GM23338 (cell line): ENCODE measurements around the gene SLCO4A1. TPM values are rescaled to one million over a fixed set of nuclear protein-coding genes. Genes with fewer than 3 reads are reported as not detected.

ENCODE experiments used
- ATAC-seq: fragments of 200-7000 bp; cut with Tn5 transposase; 3 replicates; pipeline ENCODE4 v1.9.1; 2020
- DNase-seq: peaks from one replicate; pipeline ENCODE4 v3.0.0-alpha.2; 2015; ENCODE audit warnings: low spot score
- H2AFZ ChIP-seq: fragments of 200-600 bp; sonication (generic); 2 replicates; pipeline ENCODE4 v1.8.0; 2016; ENCODE audit warnings: antibody characterized with exemption, mild to moderate bottlenecking, moderate library complexity
- H3F3A ChIP-seq: fragments of 200-600 bp; sonication (generic); replicated peaks from 2 replicates; pipeline ENCODE4 v1.8.0; 2017; ENCODE audit warnings: antibody characterized with exemption, mixed run types, low read depth
- H3K27ac ChIP-seq: fragments of 200-600 bp; sonication (generic); 2 replicates; pipeline ENCODE4 v1.6.1; 2016; ENCODE audit warnings: low read depth
- H3K27me3 ChIP-seq: fragments of 200-600 bp; sonication (generic); 2 replicates; pipeline ENCODE4 v1.8.0; 2016; ENCODE audit warnings: mild to moderate bottlenecking, mixed run types, moderate library complexity; ENCODE audit not compliant: insufficient read depth
- H3K36me3 ChIP-seq: fragments of 200-600 bp; sonication (generic); 2 replicates; pipeline ENCODE4 v1.8.0; 2016; ENCODE audit warnings: mild to moderate bottlenecking; ENCODE audit not compliant: insufficient read depth
- H3K4me1 ChIP-seq: fragments of 200-600 bp; sonication (generic); 2 replicates; pipeline ENCODE4 v1.8.0; 2016; ENCODE audit warnings: mild to moderate bottlenecking, moderate library complexity; ENCODE audit not compliant: insufficient read depth
- H3K4me2 ChIP-seq: fragments of 200-600 bp; sonication (generic); 2 replicates; pipeline ENCODE4 v1.7.1; 2017; ENCODE audit warnings: mixed run types
- H3K4me3 ChIP-seq: fragments of 200-600 bp; sonication (generic); 2 replicates; pipeline ENCODE4 v1.6.1; 2016; ENCODE audit warnings: mixed run types
- H3K79me2 ChIP-seq: fragments of 200-600 bp; sonication (generic); replicated peaks from 2 replicates; pipeline ENCODE4 v1.8.0; 2017; ENCODE audit warnings: mild to moderate bottlenecking; ENCODE audit not compliant: insufficient read depth
- H3K9me2 ChIP-seq: fragments of 200-600 bp; sonication (generic); 2 replicates; pipeline ENCODE4 v1.8.0; 2017; ENCODE audit not compliant: insufficient read depth
- H4K20me1 ChIP-seq: fragments of 200-600 bp; sonication (generic); replicated peaks from 2 replicates; pipeline ENCODE4 v1.8.0; 2017; ENCODE audit warnings: mild to moderate bottlenecking; ENCODE audit not compliant: insufficient read depth
- H3K27ac Mint-ChIP-seq: 2 replicates; pipeline ENCODE4 v1.8.0; 2020; ENCODE audit warnings: inconsistent platforms, mild to moderate bottlenecking, moderate library complexity, mixed read lengths
- H3K27me3 Mint-ChIP-seq: 3 replicates; pipeline ENCODE4 v1.8.0; 2022; ENCODE audit warnings: low read depth, mild to moderate bottlenecking, moderate library complexity, mixed read lengths, inconsistent platforms; ENCODE audit not compliant: insufficient read depth, poor library complexity
- H3K36me3 Mint-ChIP-seq: 3 replicates; pipeline ENCODE4 v1.8.0; 2021; ENCODE audit warnings: low read depth, mild to moderate bottlenecking, inconsistent platforms, moderate library complexity, mixed read lengths
- H3K4me1 Mint-ChIP-seq: 3 replicates; pipeline ENCODE4 v1.8.0; 2020; ENCODE audit warnings: mild to moderate bottlenecking, inconsistent platforms, mixed read lengths
- H3K4me3 Mint-ChIP-seq: 3 replicates; pipeline ENCODE4 v1.8.0; 2021; ENCODE audit warnings: moderate library complexity, mild to moderate bottlenecking, inconsistent platforms, mixed read lengths
- H3K9me3 Mint-ChIP-seq: 3 replicates; pipeline ENCODE4 v1.8.0; 2020; ENCODE audit warnings: moderate library complexity, mild to moderate bottlenecking, inconsistent platforms, mixed read lengths
- CREB1 ChIP-seq: fragments of 250-450 bp; sonication (Bioruptor Pico); IDR thresholded peaks from 2 replicates; pipeline ENCODE4 v1.5.0; 2020; ENCODE audit warnings: low read depth, mild to moderate bottlenecking, moderate library complexity
- ETS1 ChIP-seq: IDR thresholded peaks from 2 replicates; pipeline ENCODE4 v1.6.1; 2016; ENCODE audit warnings: antibody characterized with exemption
- EZH2 ChIP-seq: fragments of 200-600 bp; sonication (generic); IDR thresholded peaks from one replicate; pipeline ENCODE4 v1.8.0; 2017; ENCODE audit warnings: antibody characterized with exemption, mild to moderate bottlenecking, low read depth; ENCODE audit not compliant: unreplicated experiment
- EZH2phosphoT487 ChIP-seq: fragments of 200-600 bp; sonication (generic); IDR thresholded peaks from one replicate; pipeline ENCODE4 v1.8.1; 2018; ENCODE audit warnings: antibody characterized with exemption; ENCODE audit not compliant: unreplicated experiment
- JUNB ChIP-seq: IDR thresholded peaks from one replicate; pipeline ENCODE4 v1.6.1; 2016; ENCODE audit warnings: antibody characterized with exemption; ENCODE audit not compliant: unreplicated experiment
- NANOG ChIP-seq: IDR thresholded peaks from 2 replicates; pipeline ENCODE4 v1.6.1; 2016; ENCODE audit warnings: antibody characterized with exemption, borderline replicate concordance
- POLR2AphosphoS5 ChIP-seq: IDR thresholded peaks from 2 replicates; pipeline ENCODE4 v1.6.1; 2016; ENCODE audit warnings: antibody characterized with exemption, low read depth
- REST ChIP-seq: IDR thresholded peaks from one replicate; pipeline ENCODE4 v1.6.1; 2018; ENCODE audit warnings: antibody characterized with exemption; ENCODE audit not compliant: unreplicated experiment
- STAT1 ChIP-seq: IDR thresholded peaks from one replicate; pipeline ENCODE4 v1.6.1; 2016; ENCODE audit warnings: antibody characterized with exemption; ENCODE audit not compliant: unreplicated experiment
- ZNF114 ChIP-seq: fragments of 250-450 bp; sonication (Bioruptor Pico); IDR thresholded peaks from 2 replicates; pipeline ENCODE4 v1.5.0; 2020; ENCODE audit warnings: mild to moderate bottlenecking, moderate library complexity
- ZNF331 ChIP-seq: fragments of 250-450 bp; sonication (Bioruptor Pico); IDR thresholded peaks from 2 replicates; pipeline ENCODE4 v1.5.0; 2020; ENCODE audit warnings: low read depth, mild to moderate bottlenecking, moderate library complexity
- polyA plus RNA-seq: library from polyadenylated mRNA; unstranded; fragments of >200 nt; fragmentation: Nextera tagmentation; extraction: Ambion mirVana; gene quantifications from 2 replicates; pipeline ENCODE4 v1.2.1, GENCODE V29; 2016
- total RNA-seq: library from RNA; depleted of rRNA; stranded (reverse); fragments of >200 nt; shearing (Covaris generic); gene quantifications from 2 replicates; pipeline ENCODE4 v1.2.3, GENCODE V29; 2014
- TF ChIP-seq, protein P1 (sequence below), 2 experiments: fragments of 200-600 bp in 1 of 2; sonication (generic) in 1 of 2; conservative IDR thresholded peaks; 2 replicates each; pipeline versions ENCODE4 v1.5.1 to v1.6.1; 2016 to 2017; ENCODE audit warnings: antibody characterized with exemption in 2 of 2, low read depth in 2 of 2, mild to moderate bottlenecking in 2 of 2, moderate library complexity in 1 of 2
- TF ChIP-seq, protein P2 (sequence below): fragments of 250-450 bp; sonication (Bioruptor Pico); IDR thresholded peaks from 2 replicates; pipeline ENCODE4 v1.5.0; 2020; ENCODE audit warnings: mild to moderate bottlenecking, moderate library complexity

SLCO4A1 gene
- total and polyA plus RNA-seq, 2 experiments from 2014 or later: 28.5 to 41.6 TPM

DNA sequence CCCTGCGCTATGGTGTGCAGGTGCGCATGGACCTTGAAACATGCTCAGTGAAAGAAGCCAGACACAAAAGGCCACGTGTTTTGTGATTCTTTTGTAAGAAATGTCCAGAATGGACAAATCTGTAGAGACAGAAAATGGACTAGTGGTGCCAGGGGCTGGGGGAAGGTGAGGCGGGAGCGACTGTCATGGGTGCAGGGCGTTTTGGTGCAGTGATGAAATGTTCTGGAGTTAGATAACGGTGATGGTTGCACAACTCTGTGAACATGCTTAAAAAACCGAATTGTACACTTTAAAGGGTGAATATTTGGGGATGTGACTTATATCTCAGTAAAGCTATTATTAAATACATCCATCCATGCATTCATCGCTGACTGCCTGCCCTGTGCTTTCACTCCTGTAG, 34.7 kb downstream of the SLCO4A1 start:
- Mint-ChIP-seq H3K27me3 (peaks cover 5% of the 10 kb centered on the region), H3K4me1 (peaks cover 3% of the 10 kb centered on the region; the same call in 1 of the 3 replicates), H3K27ac (no peak overlapping the region), H3K36me3 (no peaks in the 10 kb centered on the region), H3K4me3 (no peak overlapping the region), H3K9me3 (peaks cover 13% of the 10 kb centered on the region; the same call in 2 of the 3 replicates)
- Histone ChIP-seq H3K4me2 (no peak overlapping the region), H2AFZ (no peak overlapping the region), H3K4me3 (no peak overlapping the region), H3K27me3 (no peaks in the 10 kb centered on the region), H3F3A (no peaks in the 10 kb centered on the region), H3K4me1 (no peaks in the 10 kb centered on the region), H3K79me2 (no peaks in the 10 kb centered on the region), H3K9me2 (no peaks in the 10 kb centered on the region), H3K36me3 (no peaks in the 10 kb centered on the region), H4K20me1 (no peaks in the 10 kb centered on the region), H3K27ac (no peak overlapping the region)
- TF ChIP-seq REST (no peak), POLR2AphosphoS5 (no peak), EZH2phosphoT487 (no peak), ETS1 (no peak), NANOG (no peak), CREB1 (CRISPR knock-in tag) (no peak), JUNB (no peak), ZNF114 (CRISPR knock-in tag) (no peak), ZNF331 (CRISPR knock-in tag) (no peak), STAT1 (no peak), EZH2 (no peak)
- TF ChIP-seq, protein P1, sequence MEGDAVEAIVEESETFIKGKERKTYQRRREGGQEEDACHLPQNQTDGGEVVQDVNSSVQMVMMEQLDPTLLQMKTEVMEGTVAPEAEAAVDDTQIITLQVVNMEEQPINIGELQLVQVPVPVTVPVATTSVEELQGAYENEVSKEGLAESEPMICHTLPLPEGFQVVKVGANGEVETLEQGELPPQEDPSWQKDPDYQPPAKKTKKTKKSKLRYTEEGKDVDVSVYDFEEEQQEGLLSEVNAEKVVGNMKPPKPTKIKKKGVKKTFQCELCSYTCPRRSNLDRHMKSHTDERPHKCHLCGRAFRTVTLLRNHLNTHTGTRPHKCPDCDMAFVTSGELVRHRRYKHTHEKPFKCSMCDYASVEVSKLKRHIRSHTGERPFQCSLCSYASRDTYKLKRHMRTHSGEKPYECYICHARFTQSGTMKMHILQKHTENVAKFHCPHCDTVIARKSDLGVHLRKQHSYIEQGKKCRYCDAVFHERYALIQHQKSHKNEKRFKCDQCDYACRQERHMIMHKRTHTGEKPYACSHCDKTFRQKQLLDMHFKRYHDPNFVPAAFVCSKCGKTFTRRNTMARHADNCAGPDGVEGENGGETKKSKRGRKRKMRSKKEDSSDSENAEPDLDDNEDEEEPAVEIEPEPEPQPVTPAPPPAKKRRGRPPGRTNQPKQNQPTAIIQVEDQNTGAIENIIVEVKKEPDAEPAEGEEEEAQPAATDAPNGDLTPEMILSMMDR (conservative IDR thresholded peaks at IDR 0.05; ENCODE audit: low read depth in 2 of 2): no peak
- TF ChIP-seq, protein P2, sequence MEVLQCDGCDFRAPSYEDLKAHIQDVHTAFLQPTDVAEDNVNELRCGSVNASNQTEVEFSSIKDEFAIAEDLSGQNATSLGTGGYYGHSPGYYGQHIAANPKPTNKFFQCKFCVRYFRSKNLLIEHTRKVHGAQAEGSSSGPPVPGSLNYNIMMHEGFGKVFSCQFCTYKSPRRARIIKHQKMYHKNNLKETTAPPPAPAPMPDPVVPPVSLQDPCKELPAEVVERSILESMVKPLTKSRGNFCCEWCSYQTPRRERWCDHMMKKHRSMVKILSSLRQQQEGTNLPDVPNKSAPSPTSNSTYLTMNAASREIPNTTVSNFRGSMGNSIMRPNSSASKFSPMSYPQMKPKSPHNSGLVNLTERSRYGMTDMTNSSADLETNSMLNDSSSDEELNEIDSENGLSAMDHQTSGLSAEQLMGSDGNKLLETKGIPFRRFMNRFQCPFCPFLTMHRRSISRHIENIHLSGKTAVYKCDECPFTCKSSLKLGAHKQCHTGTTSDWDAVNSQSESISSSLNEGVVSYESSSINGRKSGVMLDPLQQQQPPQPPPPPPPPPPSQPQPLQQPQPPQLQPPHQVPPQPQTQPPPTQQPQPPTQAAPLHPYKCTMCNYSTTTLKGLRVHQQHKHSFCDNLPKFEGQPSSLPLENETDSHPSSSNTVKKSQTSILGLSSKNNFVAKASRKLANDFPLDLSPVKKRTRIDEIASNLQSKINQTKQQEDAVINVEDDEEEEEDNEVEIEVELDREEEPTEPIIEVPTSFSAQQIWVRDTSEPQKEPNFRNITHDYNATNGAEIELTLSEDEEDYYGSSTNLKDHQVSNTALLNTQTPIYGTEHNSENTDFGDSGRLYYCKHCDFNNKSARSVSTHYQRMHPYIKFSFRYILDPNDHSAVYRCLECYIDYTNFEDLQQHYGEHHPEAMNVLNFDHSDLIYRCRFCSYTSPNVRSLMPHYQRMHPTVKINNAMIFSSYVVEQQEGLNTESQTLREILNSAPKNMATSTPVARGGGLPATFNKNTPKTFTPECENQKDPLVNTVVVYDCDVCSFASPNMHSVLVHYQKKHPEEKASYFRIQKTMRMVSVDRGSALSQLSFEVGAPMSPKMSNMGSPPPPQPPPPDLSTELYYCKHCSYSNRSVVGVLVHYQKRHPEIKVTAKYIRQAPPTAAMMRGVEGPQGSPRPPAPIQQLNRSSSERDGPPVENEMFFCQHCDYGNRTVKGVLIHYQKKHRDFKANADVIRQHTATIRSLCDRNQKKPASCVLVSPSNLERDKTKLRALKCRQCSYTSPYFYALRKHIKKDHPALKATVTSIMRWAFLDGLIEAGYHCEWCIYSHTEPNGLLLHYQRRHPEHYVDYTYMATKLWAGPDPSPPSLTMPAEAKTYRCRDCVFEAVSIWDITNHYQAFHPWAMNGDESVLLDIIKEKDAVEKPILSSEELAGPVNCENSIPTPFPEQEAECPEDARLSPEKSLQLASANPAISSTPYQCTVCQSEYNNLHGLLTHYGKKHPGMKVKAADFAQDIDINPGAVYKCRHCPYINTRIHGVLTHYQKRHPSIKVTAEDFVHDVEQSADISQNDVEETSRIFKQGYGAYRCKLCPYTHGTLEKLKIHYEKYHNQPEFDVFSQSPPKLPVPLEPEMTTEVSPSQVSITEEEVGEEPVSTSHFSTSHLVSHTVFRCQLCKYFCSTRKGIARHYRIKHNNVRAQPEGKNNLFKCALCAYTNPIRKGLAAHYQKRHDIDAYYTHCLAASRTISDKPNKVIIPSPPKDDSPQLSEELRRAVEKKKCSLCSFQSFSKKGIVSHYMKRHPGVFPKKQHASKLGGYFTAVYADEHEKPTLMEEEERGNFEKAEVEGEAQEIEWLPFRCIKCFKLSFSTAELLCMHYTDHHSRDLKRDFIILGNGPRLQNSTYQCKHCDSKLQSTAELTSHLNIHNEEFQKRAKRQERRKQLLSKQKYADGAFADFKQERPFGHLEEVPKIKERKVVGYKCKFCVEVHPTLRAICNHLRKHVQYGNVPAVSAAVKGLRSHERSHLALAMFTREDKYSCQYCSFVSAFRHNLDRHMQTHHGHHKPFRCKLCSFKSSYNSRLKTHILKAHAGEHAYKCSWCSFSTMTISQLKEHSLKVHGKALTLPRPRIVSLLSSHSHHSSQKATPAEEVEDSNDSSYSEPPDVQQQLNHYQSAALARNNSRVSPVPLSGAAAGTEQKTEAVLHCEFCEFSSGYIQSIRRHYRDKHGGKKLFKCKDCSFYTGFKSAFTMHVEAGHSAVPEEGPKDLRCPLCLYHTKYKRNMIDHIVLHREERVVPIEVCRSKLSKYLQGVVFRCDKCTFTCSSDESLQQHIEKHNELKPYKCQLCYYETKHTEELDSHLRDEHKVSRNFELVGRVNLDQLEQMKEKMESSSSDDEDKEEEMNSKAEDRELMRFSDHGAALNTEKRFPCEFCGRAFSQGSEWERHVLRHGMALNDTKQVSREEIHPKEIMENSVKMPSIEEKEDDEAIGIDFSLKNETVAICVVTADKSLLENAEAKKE (CRISPR knock-in tag): no peak
- DNase-seq: no peak
- ATAC-seq: no peak
